ENCODE results near the gene IQSEC1.

- TF ChIP-seq CTCF (conservative IDR thresholded peaks at IDR 0.05; ENCODE audit: low read depth in 2 of 2) = no peak
- TF ChIP-seq NANOG (IDR thresholded peaks at IDR 0.05; ENCODE audit: borderline replicate concordance) = no peak
- TF ChIP-seq CREB1 (CRISPR knock-in tag; IDR thresholded peaks at IDR 0.05; ENCODE audit: low read depth) = no peak
- no peak for TF ChIP-seq EZH2 (IDR thresholded peaks at IDR 0.05; ENCODE audit: low read depth, unreplicated experiment)
- TF ChIP-seq POLR2AphosphoS5 (IDR thresholded peaks at IDR 0.05; ENCODE audit: low read depth) = no peak
- TF ChIP-seq EZH2phosphoT487 (IDR thresholded peaks at IDR 0.05; ENCODE audit: unreplicated experiment) = no peak
- TF ChIP-seq REST (IDR thresholded peaks at IDR 0.05; ENCODE audit: unreplicated experiment) = no peak
- no peak for TF ChIP-seq ETS1 (IDR thresholded peaks at IDR 0.05)
- TF ChIP-seq JUNB (IDR thresholded peaks at IDR 0.05; ENCODE audit: unreplicated experiment) = no peak
- no peak for TF ChIP-seq ZNF331 (CRISPR knock-in tag; IDR thresholded peaks at IDR 0.05; ENCODE audit: low read depth)
- TF ChIP-seq ZNF462 (CRISPR knock-in tag; IDR thresholded peaks at IDR 0.05) = no peak
Measured at GRCh38 chr3:12972043-12972442, 101.2 kb downstream of the IQSEC1 start.
